Kidney glomerular epithelial cell (primary cell): ENCODE measurements around the gene EYS.

Source experiments
- DNase-seq: peaks from one replicate; lab custom pipeline; 2025; lab: John Stamatoyannopoulos, UW

EYS gene

DNA sequence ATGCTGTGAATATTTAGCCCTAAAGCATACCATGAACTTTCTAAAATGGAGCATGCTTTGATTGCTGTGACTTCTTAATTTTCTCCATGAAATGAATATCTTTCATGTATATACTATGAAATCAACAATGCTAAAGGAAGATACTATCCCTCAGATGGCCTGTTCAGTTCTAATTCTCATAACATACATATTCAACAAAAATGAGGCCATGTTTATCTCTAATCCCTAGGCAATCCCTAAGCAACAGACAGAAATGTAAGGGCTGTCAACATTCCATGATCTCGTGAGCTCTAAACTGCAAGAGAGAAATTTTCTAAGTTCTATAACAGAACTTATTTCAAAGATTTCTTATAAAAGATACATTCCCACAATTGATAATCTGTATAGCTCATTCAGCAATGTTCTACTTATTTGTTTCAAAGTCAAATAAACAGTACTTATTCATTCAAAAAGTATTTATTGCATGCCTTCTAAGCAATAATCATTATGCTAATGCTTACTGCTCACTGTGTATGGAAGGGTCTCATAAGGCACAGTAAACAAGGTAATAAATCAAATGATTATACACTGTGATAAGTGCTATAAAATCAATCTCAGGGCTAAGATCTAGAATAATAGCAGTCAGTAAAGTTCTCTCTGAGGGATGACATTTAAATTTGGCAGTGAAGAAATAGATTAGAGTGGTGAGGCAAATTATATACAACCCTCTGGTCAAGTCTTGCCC, 1578.6 kb downstream of the EYS start:
- DNase-seq, result no peak

DNA sequence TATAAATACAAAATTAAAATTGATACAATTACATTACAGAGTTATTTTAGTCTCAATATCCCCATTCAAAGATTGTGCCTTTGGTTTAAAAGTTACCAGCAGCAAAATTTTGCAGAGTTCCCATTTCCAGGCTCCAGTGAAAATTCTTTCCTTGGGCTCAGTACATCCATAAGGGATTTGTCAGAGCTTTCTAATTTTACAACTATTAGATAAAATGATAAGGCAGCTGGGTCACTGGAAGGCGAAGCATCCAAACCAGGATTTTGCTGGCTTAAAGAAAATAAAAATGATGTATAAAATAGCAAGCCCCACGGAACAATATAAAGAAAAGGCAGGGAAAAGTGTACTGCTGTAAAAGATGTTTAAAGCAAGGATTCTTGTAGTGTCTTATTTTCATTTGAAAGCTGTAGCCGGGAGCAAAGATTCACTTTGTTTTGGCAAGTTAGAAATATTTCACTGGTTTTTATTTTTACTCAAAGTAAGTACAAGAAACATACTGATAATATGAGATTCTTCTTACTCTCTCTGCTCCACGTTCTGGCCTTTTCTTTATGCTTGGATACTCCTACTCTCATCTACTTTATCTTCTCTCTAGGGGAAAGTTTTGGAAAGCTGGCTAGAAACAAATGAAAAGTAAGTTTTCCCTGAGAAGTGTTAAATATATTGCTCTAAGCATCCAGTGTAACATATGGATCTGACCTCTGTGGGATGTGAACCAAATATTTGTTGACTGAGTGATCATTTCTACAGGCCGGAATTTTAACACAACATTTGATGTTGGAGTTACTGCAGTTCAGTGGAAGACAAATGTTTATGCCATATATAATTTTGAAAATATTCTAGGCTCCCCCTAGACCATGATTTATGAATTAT, 1583.0 kb downstream of the EYS start:
- no peak for DNase-seq

DNA sequence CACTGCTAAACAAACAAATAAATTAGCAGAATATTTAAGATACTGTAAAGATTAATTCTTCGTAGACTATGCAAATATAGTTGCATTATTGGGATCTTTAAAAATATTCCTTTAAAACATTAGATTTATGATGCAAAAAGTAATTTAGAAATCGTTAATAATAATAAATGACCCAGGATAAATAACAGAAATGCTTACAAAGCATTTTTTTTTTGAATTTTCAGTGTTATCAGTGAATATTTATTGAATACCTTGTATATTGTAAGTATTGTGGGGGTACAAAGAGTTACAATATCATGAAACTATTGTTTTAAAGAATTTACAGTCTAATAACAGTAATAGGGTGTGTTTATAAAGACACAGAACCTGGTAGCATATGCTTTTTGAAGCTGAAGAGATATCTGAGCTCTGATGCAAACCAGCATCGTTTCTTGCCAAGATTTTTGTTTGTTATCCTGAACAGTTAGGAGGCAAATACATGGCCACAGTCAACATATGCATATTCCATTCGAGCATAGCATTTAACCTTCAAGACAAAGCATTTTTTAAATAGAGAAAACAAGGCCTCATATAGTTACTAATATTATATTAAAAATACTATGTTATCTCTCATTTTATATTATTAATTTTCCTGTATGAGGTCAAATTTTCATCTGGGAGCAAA, 1584.2 kb downstream of the EYS start:
- no peak for DNase-seq

DNA sequence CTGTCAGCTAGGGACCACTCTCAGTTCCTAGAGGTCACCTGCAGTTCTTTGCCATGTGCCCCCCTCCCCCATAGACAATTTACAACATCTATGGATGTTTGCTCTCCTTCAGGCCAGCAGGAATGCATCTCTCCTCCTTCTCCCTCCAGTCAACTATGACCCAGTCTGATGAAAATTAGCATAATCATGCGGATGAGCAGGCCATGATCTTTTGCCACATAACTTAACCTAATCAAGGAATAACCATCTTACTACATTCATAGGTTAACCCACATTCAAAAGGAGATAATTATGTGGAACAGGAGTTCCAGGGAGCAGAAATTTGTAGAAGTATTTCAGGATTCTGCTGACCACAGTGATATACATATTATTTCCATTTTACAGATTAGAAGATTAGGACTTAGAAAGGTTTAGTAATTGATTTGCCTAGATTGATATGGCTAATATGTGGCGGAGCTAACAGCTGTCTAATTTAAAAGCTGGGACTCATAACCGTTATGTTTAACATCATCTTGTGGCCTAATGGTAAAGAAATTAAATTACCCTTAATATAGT, 1585.9 kb downstream of the EYS start:
- DNase-seq, result no peak

DNA sequence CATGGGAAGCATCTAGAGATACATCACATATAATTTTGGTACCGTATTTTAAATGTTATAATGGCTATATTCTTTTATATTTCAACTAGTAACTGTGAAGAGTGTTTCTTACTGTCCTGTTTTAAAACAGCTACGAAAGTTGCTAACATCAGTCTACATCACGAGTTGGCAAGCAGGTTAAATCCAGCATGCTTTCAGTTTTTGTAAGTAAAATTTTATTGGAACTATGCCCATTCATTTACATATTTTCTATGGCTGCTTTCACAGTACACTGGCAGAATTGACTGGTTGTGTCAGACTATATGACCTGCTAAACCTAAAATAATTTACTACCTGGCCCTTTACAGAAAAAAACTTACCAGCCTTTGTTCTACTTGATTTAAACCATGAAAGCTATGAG, 1593.3 kb downstream of the EYS start:
- no peak for DNase-seq

DNA sequence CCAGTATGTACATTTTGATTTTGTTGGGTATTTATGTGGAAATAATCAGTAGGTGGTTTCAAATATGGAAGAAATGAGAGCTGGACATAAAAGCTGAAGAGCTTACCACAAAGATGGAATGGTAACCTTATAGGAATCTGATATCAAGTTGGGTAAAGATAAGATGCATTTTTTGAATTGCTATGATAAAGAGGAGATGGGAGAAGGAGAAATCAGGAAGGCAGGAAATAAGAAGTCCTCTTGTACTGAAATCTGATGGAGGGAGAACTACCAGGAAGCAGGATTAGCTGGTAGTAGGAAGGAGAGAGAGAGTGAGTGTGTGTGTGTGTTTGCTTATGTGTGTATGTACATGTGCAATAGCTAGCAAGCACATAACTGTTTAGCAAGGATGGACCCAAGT, 1603.0 kb downstream of the EYS start:
- DNase-seq, result no peak

DNA sequence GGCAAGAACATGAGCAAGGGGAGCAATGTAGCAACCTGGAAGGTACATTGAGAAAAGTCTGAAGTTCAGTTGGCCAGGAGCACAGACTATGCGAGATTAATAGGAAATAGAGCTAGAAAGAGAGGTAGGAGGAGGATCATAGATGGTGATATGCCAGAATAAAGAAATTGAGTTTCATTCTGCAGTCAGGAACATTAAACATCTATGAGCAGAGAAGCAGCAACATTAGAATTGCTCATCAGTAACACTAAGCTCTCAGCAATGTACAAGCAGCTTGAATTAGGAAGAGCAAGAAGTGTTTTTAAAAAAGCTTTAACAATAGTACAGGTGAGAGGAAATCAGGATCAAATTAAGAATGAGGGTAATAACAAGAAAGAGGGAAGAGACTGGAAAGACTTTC, 1603.5 kb downstream of the EYS start:
- no peak for DNase-seq

DNA sequence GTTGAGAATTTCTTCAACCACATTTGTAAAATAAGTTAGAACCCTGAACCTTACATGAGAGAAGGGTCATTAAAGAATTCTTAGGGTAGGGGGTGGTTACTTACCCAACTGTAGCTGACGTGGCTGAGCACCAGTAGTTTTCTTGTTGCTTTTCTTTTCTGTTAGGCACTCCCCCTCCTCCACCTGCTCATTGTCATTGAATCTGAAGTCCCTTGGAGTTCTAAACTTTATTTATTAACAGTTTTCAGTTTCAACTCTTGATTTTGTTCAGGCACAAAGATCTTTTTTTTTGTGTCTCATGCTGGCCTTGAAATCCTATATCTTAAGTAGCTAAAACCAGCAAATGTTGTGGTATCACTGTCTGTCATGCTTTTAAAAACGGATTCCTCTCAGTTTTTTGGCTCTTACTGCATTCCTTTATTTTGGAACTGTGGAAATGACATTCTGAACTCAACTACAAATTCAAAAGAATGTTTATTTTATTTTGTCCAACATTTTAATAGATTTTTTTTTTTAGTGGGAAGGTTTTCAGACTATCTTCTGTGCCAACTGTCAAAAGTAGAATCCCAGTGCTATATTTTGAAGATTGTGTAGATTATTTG, 1606.2 kb downstream of the EYS start:
- DNase-seq, result no peak

DNA sequence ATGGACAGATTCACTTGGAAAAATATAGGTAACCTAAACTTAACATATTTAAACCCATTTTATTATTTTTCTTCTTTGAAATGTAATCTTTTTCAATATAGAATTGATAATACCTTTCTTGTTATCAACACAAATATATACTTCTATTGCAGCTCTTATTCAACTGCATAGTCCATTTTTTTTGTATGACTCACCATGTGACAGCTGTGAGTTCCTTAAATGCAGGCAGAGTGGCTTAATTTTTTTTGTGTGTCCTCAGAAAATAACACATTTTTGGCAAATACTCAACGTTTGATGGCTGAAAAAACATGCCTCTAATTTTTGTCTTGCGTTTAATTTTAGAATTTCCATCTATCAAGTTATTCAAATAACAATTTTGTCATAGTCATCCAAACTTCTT, 1616.7 kb downstream of the EYS start:
- no peak for DNase-seq

DNA sequence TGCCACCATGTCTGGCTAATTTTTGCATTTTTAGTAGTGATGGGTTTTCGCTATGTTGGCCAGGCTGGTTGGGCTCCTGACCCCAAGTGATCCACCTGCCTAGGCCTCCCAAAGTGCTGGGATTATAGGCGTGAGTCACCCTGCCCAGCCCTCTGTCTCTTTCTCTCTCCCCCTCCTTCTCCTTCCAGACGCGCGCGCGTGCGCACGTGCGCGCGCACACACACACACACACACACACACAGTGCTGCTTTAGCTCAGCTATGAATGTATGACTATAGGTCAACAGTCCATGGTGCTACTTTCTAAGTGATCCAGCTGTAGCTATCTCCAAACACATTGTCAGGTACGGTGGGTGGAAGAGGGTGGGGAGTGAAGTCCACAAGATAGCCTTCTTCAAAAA, 1621.9 kb downstream of the EYS start:
- DNase-seq, result no peak

DNA sequence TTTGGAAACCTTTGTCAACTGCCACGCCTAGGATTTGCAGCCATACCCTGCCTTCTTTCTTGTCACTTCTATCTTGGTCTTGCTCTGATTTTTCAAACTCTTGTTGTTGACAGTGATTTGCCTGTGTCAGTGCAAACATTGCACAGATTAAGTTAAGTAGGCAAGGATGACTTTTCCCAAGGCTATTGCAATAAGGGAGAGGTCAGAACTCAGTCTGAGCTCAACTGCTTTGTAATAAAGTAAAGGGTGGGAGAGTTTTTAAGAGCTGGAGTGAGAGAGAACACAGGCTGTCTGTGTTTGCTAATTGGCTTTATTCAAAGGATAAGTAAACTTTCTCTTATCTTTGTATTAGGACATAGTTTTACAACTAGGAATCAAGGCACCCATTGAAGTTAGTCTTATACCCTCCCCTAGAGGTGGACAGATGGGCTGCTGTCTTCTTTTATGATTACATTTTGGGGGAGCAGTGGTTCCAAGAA, 1622.8 kb downstream of the EYS start:
- no peak for DNase-seq

DNA sequence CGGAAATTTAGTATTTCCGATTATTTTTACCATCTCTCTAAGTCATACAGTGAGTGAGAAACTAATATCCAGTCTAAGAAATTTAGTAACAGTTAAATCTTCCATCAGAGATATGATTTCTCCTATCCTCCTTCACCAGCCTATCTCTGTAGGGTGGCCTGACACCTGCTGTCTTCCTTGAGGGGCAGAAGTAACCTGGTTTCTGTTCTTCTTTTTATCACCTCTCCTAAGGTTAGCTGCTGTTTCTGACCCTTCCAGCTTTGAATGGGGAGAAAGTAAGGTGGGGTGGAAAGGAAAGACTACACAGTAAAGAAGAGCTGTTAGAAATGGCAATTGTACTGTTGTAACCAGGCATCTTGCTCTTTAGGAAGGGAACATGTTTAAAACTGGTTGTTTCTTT, 1623.8 kb downstream of the EYS start:
- DNase-seq, result no peak

DNA sequence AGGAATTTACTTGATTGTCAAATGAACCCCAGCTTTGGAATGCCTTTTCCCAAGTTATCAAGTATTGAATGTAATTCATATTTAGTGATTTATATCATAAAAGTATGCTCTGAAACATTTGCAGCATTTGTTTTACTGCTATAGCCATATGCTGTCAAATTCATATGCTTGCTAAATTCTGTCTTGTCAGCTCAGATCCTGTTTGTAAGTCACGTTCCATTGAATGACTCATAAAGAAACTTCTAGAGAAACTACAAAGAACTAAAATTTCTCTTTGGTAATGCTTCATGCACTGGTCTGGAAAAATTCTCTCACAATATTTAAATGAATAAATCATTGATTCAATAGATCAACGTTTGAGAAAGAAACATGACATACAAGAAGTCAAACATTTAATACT, 1625.6 kb downstream of the EYS start:
- no peak for DNase-seq

DNA sequence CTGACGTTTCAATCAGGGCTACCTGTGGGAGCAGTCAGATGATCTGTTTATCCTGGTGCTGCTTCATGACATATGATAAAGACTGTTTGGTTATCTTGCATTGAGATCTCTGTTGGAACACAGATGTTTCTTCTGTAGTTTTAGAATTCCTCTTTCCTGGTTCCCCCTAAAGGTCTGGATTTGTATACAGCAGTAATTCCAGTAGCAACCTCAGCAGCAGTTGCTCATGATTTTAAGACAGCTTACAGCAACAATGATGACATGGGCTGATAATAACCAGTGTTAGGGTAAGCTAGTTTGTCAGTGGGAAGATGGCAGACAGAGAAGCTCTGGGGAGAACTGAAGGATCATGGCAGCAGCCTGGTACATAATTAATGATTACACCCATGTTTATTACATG, 1632.0 kb downstream of the EYS start:
- DNase-seq, result no peak

DNA sequence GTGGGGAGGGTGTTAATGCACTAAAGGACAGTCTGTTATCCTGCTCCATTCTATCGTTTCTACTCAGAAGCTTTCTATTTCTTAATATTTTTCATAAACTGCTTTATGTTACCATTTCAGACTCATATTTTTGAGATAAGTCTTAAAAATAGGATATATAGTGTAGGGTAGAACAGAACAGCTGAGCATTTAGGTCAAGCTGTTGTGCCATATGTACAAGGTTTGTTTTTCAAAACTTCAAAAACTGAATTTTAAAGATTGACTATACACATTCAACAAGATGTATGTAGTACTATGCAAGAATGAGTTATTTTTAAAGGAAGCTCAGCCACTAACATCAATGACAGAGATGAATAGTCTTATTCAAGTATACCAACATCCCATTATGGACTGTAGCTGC, 1634.3 kb downstream of the EYS start:
- DNase-seq, result no peak

DNA sequence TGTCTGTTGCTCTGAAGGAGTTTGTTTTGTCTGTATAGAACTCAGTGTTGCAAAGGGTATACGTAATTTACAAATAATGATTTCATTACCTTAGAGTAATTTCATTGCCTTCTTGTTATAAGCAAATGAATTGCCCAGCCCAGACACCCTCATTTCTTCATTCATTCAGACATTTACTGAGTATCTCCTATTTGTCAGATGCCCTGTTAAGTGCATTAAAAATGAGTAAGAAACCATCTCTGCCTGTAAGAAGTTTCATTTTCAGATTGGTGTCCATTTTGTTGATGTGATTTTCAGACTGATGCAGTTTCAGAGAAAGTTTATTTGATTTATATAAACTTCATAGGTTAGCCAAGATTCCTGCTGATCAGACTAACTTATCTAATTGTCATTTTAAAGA, 1642.1 kb downstream of the EYS start:
- DNase-seq, result no peak

DNA sequence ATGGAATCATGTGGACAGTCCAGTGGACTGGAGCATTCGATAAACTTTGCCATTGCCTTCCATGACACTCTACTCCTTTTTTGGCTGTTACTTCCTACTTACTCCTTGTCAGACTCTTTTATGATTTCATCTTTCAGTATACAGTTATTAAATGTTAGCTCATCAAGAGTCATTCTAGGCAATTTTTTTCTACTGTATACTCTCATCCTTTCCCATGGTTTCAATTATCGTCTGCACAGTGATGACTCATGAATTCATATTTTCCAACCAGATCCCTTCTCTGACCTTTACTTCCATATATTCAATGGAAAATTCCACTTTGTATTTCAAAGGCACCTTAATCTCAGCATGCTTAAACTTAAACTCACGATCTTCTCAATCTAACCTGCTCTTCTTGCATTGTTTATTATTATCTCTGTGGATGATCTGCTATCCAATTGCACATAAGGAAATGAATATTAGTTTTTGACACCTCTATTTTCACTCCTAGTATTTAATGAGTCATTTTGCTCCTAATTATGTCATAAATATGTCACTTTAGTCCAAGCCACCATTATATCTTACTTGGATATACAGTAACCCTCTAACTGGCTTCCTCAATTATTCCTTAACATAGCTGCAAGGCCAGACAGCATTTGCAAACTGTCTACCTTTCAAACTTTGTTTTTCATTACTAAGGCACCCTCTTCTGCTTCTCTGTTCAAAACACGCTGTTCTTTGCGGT, 1643.9 kb downstream of the EYS start:
- no peak for DNase-seq

DNA sequence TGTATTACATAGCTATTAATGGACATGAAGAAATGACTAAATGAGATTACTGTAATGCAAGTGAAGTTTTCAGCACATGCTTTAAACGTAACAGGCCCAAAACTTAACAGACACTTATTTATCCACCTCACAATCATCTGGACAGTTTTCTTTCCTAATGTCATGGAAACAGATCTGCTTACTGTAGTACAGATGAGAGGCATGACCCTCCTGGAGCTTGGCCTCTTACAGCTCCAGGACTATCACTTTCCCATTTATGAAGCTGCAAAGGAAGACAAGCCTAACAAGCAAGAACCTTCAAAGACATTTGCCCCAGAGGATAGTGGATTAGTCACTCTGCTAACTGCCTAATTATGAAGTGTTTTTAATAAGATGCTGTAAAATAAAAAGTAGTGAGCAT, 1652.2 kb downstream of the EYS start:
- DNase-seq, result no peak

DNA sequence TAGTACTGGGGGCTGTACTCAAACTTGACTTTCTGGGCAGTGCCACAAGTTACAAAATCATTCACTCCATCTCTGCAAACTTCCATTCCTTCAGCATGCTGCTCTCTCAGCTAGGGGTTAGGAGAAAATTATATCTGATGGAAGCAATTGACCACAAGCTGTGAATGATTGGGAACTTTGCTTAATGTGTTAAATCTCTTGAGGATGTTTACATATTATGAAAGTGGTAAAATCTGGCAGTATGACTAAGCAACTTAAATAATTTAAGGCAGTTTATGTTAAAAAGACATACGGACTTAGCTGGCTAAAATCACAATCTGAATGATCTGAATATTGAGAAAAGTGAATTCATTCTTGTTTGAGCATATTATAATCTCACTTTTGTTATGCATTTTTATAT, 1656.4 kb downstream of the EYS start:
- DNase-seq, result no peak

DNA sequence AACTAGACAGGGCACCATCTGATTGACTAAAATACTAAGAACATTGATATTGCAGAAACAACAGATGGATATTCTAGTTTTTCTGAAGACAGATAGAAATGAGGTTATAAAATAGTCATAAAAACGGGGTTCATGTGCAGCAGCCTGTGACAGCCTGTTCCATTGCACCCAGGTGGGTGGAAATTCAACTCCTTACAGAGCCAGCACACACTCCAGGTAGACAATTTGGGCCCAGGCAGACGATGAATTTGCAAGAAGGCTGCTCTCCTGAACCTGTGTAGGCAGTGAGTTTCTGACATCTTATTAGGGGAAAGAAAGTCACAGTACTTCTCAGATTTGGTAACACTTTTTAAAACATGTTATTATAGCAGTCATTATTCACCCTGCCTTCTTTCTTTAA, 1657.3 kb downstream of the EYS start:
- DNase-seq, result no peak

DNA sequence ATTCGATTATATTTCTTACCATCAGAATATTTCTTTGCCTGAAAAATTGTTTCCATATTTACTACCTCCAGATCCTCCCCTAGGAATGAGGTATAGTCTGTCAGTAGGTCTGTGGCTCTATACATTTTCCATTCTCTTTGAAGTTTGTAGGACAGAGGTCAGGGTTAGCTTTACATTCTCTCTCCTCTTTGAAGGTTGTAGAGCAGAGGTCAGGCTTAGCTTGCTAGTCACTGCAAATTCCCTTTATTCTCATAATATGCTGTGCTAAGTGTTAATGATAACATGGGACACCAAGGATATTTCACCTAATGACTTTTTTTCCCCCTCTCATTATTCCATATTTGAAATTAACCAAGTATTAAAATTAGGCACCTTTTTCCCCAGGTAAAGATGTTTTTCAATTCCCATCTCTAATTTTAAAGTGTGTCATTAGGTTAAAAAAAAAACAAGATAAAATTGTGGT, 1660.2 kb downstream of the EYS start:
- no peak for DNase-seq
